Vagina (tissue), 2 donors: Measurements from ENCODE around the gene KDM4E.

Source experiments
- CTCF ChIP-seq, 3 experiments: fragments of 450-650 bp in 2 of 3; fragments of 200-600 bp in 1 of 3; sonication (generic) in 1 of 3; IDR thresholded peaks; one replicate each; pipeline ENCODE4 v1.5.1; 2017 to 2019; ENCODE audit warnings: antibody characterized with exemption in 3 of 3, mild to moderate bottlenecking in 2 of 3, moderate library complexity in 2 of 3
- POLR2A ChIP-seq, 2 donors: fragments of 450-650 bp; IDR thresholded peaks; one replicate each; pipeline ENCODE4 v1.6.1; 2017; ENCODE audit warnings: antibody characterized with exemption in 2 of 2, mild to moderate bottlenecking in 2 of 2, moderate library complexity in 2 of 2

GRCh38 chr11:95055283-95055897 lies 30.3 kb downstream of the KDM4E start:
- no peak for TF ChIP-seq CTCF (IDR thresholded peaks at IDR 0.05)
- no peak for TF ChIP-seq POLR2A (IDR thresholded peaks at IDR 0.05)
